T47D (cell line): ENCODE results near the gene STK32C.
A peak's percentile ranks its signal among the peaks of the same experiment; 100 is the strongest.

Experiments
- DNase-seq, 2 experiments: peaks; one replicate each; pipeline versions ENCODE4 v3.0.0 to v3.0.0-alpha.2; 2011 to 2012; ENCODE audit warnings: low read depth in 1 of 2, low spot score in 1 of 2
- JUND ChIP-seq: IDR thresholded peaks from 2 replicates; pipeline ENCODE4 v1.6.1; 2012; ENCODE audit warnings: low read depth
- in situ Hi-C: cut with HindIII; loops from 2 replicates; pipeline ENCODE4 v1.10.0; 2016; ENCODE audit warnings: low sequenced_read_pairs, low pct_unique_long_range_greater_than_20kb

The STK32C gene

GRCh38 chr10:132292287-132293200 is 15.2 kb downstream of the STK32C start:
- DNase-seq: no peak
- TF ChIP-seq JUND: no peak
- in situ Hi-C loops: no loop called here

GRCh38 chr10:132291826-132292225 is 15.9 kb downstream of the STK32C start:
- no peak for DNase-seq

GRCh38 chr10:132290631-132291030 is 17.1 kb downstream of the STK32C start:
- no peak for TF ChIP-seq JUND
- in situ Hi-C loops: no loop called here

More at GRCh38 chr10:132291826-132292225, 15.9 kb downstream of the STK32C start:
- no peak for TF ChIP-seq JUND
- in situ Hi-C loops: no loop called here

GRCh38 chr10:132289439-132289838 is 18.3 kb downstream of the STK32C start:
- in situ Hi-C loops: no loop called here
- TF ChIP-seq JUND: no peak
- DNase-seq: no peak

More at GRCh38 chr10:132290631-132291030, 17.1 kb downstream of the STK32C start:
- no peak for DNase-seq

- in situ Hi-C loops: no loop called here
- DNase-seq: no peak
- TF ChIP-seq JUND: no peak
These were observed 24.0 kb downstream of the STK32C start for GRCh38 chr10:132283604-132284382.

GRCh38 chr10:132282667-132283603 is 24.8 kb downstream of the STK32C start:
- no peak for DNase-seq
- in situ Hi-C loops: no loop called here
- TF ChIP-seq JUND: no peak

GRCh38 chr10:132281915-132282666 is 25.7 kb downstream of the STK32C start:
- in situ Hi-C loops: no loop called here
- no peak for TF ChIP-seq JUND
- no peak for DNase-seq

- in situ Hi-C loops: no loop called here
- TF ChIP-seq JUND: no peak
- no peak for DNase-seq
These were observed 27.1 kb downstream of the STK32C start for GRCh38 chr10:132280646-132281074.

- in situ Hi-C loops: no loop called here
- no peak for TF ChIP-seq JUND
- peak in 1 of 2 experiments; percentile 15 for DNase-seq
These were observed 27.7 kb downstream of the STK32C start for GRCh38 chr10:132279873-132280645.

- DNase-seq: no peak
- in situ Hi-C loops: no loop called here
These were observed 30.4 kb downstream of the STK32C start for GRCh38 chr10:132277311-132277741.

GRCh38 chr10:132276706-132277105 is 31.0 kb downstream of the STK32C start:
- DNase-seq: no peak
- no peak for TF ChIP-seq JUND
- in situ Hi-C loops: no loop called here

More at GRCh38 chr10:132277311-132277741, 30.4 kb downstream of the STK32C start:
- TF ChIP-seq JUND: no peak
